ENCODE data around the gene CASP6.

The CASP6 gene

GRCh38 chr4:109702950-109703663, at the start of gene CASP6:
TSS of gene CASP6 (minus strand) at chr4:109703445. CDS start at chr4:109703395, 50 bp downstream.
- DNase-seq = peak; percentile 57

GRCh38 chr4:109752525-109752924, 49.3 kb upstream of the CASP6 start:
- no peak for DNase-seq

- DNase-seq = no peak
Measured at GRCh38 chr4:109751852-109752251, 48.6 kb upstream of the CASP6 start.

- no peak for DNase-seq
Measured at GRCh38 chr4:109750652-109751244, 47.5 kb upstream of the CASP6 start.

- DNase-seq = no peak
Measured at GRCh38 chr4:109749388-109750082, 46.3 kb upstream of the CASP6 start.

- DNase-seq = no peak
Measured at GRCh38 chr4:109748114-109748513, 44.9 kb upstream of the CASP6 start.

- no peak for DNase-seq
Measured at GRCh38 chr4:109746728-109747127, 43.5 kb upstream of the CASP6 start.

GRCh38 chr4:109745830-109746229, 42.6 kb upstream of the CASP6 start:
- DNase-seq = no peak

- no peak for DNase-seq
Measured at GRCh38 chr4:109739547-109739946, 36.3 kb upstream of the CASP6 start.

GRCh38 chr4:109738104-109738872, 35.0 kb upstream of the CASP6 start:
- DNase-seq = no peak

- DNase-seq = no peak
Measured at GRCh38 chr4:109735566-109736365, 32.5 kb upstream of the CASP6 start.

GRCh38 chr4:109733728-109734127, 30.5 kb upstream of the CASP6 start:
- DNase-seq = no peak

GRCh38 chr4:109730619-109731545, 27.6 kb upstream of the CASP6 start:
- DNase-seq = no peak

GRCh38 chr4:109729718-109730618, 26.7 kb upstream of the CASP6 start, which contains the start of gene PLA2G12A:
TSS of gene PLA2G12A (minus strand) at chr4:109730070. CDS start at chr4:109729809, 261 bp downstream.
- peak; percentile 73 for DNase-seq

- DNase-seq = no peak
Measured at GRCh38 chr4:109729117-109729717, 26.0 kb upstream of the CASP6 start.

- DNase-seq = no peak
Measured at GRCh38 chr4:109728385-109728784, 25.1 kb upstream of the CASP6 start.

- DNase-seq = no peak
Measured at GRCh38 chr4:109723110-109723509, 19.9 kb upstream of the CASP6 start.

- DNase-seq = no peak
Measured at GRCh38 chr4:109722357-109722756, 19.1 kb upstream of the CASP6 start.

GRCh38 chr4:109721033-109721432, 17.8 kb upstream of the CASP6 start:
- DNase-seq = no peak

- DNase-seq = no peak
Measured at GRCh38 chr4:109719604-109720003, 16.4 kb upstream of the CASP6 start.
